NCI-H345 (cell line): Measurements from ENCODE around the gene PDE4A.
"Not testable (repeated sequence)": the region's sequence is repeated elsewhere in the genome, so short reads cannot be mapped to it uniquely, and the experiment has no call there.

ENCODE experiments used
- DNase-seq: peaks from one replicate; lab custom pipeline; 2025; lab: John Stamatoyannopoulos, UW

PDE4A gene

DNA sequence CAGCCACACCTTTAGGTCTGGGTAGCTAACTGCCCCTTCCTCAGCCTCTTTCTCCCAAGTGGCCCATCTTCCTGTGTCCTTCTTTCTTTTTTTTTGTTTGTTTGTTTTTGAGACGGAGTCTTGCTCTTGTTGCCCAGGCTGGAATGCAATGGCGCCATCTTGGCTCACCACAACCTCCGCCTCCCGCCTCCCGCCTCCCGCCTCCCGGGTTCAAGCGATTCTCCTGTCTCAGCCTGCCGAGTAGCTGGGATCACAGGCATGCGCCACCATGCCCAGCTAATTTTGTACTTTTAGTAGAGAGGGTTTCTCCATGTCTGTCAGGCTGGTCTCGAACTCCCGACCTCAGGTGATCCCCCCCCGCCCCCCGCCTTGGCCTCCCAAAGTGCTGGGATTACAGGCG, 41.7 kb downstream of the PDE4A start:
- DNase-seq, result not testable (repeated sequence)

DNA sequence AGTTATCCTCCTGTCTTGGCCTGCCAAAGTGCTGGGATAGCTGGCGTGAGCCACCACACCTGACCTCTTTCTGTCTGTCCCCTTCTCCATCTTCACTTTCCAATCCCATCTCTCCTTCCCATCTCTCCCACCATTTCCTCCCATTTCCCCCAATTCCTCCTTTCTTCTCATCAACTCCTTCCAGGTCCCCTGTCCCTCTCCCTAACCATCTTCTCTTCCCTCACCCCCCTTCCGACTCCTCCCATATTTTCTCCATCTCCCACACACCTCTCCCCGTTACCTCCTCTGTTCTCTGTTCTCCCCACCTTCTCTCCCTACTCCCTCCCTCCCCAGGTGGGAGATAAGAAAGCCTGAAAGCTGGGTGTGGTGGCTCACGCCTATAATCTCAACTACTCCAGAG, 42.2 kb downstream of the PDE4A start:
- no peak for DNase-seq

DNA sequence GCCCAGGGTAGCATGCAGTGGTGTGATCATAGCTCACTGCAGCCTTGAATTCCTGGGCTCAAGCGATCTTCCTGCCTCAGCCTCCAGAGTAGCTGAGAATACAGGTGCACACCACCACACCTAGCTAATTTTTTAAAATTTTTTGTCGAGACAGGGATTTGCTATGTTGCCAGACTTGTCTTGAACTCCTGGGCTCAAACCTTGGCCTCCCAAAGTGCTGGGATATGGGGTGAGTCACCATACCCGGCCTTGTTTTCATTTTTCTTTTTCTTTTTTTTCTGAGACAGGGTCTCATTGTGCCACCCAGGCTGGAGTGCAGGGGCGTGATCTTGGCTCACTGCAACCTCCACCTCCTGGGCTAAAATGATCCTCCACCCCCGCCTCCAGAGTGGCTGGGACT, 44.1 kb downstream of the PDE4A start:
- no peak for DNase-seq

DNA sequence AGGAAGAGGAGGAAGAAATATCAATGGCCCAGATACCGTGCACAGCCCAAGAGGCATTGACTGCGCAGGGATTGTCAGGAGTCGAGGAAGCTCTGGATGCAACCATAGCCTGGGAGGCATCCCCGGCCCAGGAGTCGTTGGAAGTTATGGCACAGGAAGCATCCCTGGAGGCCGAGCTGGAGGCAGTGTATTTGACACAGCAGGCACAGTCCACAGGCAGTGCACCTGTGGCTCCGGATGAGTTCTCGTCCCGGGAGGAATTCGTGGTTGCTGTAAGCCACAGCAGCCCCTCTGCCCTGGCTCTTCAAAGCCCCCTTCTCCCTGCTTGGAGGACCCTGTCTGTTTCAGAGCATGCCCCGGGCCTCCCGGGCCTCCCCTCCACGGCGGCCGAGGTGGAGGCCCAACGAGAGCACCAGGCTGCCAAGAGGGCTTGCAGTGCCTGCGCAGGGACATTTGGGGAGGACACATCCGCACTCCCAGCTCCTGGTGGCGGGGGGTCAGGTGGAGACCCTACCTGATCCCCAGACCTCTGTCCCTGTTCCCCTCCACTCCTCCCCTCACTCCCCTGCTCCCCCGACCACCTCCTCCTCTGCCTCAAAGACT, 46.9 kb downstream of the PDE4A start:
- DNase-seq, result no peak

DNA sequence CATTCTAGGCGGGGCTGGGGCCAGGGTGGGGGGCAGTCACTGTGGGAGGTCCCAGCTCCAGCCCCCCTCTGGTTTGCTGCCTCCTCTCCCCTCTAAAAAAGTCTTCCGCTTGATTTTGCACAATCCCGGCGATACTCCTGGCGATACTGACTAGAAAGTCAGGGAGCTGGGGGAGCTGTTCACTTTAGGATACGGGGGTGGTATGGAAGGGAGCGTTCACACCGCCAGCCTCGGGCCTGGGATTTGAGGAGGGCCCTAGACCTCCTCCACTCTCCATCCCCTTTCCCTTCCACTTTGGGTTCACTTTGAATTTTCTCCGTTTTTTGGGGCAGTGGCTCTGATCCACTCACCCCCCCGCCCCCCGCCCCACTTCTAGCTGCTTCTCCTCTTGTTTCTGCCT, 47.8 kb downstream of the PDE4A start:
- no peak for DNase-seq

DNA sequence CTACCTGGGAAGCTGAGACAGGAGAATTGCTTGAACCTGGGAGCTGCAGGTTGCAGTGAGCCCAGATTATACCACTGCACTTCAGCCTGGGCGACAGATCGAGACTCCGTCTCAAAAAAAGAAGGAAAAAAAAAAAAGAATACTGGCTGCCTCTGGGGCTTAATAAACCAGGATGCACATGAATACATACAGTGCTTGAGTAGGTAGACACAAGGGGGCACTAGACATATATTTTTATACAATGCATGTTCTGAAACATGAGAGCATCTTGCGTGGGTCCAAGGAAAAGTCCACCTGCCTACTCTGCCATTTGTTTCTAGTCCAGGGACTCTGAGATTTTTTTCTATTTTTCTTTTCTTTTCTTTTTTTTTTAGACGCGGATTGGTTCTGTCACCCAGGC, 51.6 kb downstream of the PDE4A start:
- peak; percentile 36 for DNase-seq

DNA sequence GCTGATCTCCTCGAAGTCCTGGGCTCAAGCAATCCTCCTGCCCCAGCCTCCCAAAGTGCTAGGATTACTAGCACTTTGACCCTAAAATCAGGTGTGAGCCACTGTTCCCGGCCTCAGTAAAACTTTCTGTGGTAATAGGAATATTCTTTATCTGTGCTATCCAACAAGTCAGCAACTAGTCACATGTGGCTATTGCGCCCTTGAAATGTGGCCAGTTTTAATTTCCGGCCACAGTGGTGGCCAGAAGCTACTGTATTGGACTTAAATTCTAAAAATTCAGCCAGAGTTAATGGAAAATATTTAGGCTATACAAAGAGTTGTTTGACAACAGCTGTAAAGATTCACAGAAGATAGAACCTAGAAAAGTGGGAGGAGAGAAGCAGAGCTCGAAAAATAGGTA, 52.9 kb downstream of the PDE4A start:
- DNase-seq, result no peak

DNA sequence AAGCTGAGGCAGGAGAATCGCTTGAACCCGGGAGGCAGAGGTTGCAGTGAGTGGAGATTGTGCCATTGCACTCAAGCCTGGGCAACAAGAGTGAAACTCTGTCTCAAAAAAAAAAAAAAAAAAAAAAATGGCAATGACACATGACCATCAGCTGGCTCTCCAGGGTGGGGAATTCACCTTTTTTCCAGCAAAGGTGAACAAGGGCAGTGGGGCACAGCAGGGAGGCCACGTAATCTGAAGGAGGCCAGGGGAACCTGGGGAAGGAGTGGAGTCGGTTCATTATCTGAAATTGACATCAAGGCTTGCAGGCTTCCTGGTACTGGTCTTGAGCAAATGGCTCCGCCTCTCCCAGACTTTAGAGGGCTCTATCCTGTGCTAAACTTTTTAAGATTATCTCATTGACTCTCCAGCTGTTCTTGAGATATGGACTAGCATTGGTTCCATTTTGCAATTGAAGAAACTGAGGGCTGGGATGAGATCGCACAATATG, 54.7 kb downstream of the PDE4A start:
- DNase-seq, result no peak

DNA sequence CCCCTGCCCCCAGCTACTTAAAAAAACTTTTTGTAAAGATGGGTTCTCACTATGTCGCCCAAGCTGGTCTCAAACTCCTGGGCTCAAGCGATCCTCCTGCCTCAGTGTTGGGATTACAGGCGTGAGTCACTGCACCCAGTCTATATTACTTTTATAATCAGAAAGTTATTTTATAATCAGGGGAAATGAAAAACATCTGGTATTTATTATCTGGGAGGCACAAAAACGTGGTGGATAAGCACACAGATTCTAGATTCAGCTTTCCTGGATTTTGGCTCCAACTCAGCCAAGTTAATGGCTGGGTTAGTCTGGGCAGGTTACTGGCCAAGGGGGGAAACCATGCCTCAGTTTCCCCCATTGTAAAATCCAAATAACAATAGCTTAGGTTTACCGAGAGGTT, 58.1 kb downstream of the PDE4A start:
- no peak for DNase-seq

DNA sequence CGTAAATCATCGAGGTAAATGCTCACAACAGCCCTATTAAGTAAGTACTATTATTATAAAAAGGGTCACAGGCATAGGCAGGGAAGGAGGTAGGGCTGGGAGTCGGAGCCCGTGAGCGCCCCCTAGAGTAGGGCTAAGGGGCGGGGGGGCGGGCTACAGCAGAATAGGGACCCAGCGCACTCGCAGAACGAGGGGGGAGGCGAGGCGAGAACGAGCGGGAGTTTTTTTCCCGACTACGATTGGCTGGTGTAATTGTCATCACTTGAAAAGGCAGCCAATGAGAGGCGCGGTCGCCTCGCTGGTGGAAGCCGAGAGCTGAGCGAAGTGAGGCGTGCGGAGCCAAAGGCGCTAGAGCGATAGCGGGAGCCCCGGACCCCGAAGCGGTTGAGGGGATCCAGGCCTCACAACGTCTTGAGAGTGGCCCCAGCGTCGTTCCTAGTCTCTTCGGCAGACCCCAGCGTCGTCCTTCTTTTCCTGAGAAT, 58.6 kb downstream of the PDE4A start:
- DNase-seq, result peak; percentile 42

DNA sequence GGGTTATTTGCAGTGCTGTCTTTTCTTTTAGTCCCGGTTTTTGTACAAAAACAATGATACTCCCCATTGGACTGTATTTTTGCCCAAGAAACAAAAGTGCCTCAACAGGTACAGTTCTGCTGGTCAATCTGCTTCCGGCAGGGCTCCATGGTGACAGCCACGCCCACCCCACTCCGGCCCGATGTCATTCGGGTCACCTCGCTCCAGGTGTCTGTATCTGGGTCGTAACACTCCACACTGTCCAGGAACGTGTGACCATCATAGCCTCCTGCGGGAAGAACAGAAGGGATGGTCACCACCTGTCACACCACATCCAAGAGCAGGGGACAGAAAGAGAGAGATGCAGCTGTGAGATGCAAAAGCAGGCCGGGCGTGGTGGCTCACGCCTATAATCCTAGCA, 66.2 kb downstream of the PDE4A start:
- no peak for DNase-seq

DNA sequence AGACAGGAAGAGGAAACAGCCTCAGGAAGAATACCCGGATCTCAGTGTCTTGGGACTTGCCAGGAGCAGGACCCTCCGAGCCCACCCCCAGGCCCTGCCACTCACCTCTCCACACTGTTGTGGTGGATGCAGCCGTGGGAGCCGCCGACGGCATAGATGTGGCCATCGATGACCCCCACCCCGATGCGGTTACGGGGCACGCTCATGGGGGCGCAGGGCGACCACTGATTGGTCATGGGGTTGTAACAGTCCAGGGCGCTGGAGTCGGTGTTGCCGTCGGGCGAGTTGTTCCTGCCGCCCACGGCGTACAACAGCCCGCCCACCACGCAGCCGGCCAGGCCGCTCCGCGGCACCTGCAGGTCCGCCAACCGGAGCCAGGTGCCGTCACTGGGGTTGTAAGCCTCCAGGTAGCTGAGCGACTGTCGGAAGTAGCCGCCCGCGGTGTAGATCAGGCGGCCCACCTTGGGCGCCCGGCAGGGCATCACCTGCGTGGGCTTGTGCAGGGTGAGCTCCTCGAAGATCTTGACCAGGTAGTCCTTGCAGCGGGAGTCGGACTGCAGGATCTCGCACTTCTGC, 71.2 kb downstream of the PDE4A start:
- no peak for DNase-seq

DNA sequence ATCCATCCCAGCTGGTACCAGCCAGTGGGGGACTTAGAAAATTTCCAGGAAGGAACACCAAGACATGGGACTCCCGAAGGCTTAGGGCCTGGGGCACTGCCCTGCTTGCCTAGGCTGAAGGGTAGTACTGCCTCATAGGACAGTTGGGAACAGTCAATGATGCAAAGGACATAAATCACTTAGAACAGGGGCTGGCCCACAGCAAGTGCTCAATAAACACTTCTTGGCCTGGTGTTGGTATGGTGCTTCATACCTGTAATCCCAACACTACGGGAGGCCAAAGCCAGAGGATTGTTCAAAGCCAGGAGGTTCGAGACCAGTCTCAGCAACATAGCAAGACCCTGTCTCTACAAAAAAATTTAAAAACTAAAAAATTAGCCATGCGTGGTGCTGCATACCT, 77.0 kb downstream of the PDE4A start:
- DNase-seq, result no peak

DNA sequence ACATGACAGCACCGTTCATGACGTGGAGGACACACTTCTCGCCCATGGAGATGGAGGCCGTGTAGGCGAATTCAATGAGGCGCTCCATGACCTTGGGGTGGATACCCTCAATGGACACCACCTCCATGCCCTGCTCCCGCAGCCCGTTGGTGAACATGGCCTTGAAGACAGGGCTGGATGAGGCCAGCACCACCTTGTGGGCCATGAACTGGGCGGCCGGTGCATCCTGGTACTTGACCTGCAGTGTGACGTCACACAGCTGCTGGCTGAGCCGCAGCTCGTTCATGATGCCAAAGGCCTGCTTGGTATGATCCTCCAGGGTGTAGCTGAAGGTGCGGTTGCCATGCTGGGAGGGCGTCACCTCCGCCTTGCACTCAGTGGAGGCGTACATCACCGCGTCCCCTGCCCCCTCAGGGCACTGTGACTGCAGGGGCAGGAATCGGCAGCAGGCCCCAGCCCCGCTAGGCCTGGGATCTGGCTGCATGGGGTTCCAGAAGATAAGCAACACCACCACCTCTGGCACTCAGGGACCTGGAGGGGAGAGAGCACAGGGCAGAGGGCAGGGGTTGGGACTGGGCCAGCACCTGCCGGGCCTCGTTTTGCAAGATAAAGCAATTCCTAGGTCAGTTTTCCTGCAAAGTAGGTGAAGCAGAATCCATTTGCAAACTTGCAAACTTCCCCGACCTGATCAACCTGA, 79.4 kb downstream of the PDE4A start:
- no peak for DNase-seq

DNA sequence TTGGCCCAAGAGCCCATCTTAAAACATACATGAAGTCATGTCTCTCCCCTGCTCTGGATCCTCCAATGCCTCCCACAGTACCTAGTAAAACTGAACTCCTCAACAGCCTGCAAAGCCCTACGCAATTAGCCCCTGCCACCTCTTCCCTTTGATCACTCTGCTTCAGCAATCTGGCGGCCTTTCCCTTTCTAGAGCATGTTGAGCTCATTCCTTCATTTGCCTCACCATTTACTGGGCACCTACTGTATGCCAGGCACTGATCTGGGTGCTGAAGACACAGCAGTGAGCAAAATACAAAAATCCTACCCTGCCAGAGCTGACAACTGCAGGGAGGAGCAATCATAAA, 79.9 kb downstream of the PDE4A start:
- no peak for DNase-seq

DNA sequence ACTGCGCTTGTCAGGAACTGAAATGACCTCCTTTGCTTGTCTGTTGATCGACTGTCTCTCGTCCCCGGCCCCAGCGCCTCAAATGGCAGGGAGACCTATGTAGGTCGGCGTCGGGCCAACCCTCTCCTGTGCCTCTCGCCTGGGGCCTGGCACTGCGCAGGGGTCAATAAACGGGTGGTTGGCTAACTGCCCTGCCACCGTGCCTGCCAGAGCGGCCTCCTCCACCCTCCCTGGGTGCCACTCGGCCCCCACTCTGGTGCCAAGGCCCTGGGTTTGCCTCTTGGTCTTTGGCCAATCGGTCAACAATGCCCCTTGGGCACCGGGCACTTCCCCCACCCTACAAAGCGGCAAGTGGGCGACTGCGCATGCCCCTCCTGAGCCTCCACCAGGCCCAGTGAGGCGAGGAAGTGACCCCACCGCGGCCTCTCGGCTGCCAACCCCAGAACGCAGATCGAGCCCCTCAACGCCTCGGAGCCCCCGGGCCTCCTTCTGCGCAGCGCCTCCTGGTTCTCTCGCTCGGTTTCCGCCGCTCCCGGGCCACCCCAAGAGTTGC, 81.7 kb downstream of the PDE4A start:
- DNase-seq, result peak; percentile 62

DNA sequence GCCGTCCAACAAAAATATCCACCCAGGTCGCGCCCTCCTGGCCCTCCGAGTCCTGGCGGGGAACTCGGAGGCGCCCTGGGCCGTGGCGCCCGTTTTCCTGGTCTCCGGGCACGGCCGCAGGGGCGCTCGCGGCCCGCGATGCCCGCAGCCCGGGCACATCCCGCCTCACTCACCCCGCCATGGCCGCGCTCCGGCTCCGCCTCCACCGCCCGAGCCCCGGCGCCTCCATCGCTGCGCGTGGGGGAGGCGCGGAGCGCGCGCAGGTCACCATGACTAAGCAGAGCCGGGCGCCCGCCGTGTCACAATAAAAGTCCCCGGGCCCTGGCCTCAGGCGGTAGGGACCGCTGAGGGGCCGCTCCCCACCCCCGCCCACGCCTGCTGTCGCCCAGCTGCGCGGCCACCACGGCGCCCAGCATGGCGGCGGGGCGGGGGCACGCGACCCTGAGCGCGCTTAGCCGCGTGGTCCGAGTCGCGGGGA, 82.2 kb downstream of the PDE4A start:
- peak; percentile 90 for DNase-seq

DNA sequence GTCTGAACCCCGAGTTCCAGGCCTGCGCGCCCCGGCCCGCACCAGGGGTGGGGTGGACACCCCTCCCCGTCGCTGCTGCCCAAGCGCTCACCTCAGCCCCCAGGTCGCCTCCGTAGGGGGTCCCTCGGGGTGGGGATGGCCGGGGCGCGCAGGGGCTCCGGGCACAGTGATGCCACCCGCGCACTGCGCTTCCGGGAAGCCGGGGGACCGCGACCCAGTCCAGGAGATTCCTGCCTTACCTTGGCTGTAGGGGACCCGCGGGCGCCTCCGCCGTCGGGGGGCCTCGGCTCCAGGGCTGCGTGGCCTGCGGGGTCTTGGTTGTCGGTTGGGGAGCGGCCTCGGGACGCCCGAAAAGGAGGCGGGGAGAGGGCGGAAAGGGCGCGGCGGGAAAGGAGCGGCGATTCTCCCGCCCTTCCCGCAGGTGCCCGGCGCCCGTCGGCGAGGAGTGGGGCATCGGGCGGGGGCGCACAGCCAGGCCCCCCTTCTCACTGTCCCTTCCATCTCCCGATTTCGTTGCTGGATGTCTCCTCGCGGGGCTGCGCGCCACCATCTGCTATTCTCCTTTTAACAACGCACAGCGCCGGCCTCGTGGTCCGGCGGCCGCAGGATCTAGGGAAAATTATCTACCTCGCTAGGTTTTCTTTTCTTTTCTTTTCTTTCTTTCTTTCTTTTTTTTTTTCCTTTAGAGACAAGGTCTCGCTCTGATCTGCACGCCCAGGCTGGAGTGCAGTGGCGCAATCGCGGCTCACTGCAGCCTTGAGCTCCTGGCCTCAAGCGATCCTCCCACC, 82.9 kb downstream of the PDE4A start, which contains the start of gene KEAP1:
Gene KEAP1 (minus strand): TSS at position 355 of the 788 bp plus-strand sequence. CDS start 3,323 bp downstream, outside the sequence.
- peak; percentile 29 for DNase-seq

DNA sequence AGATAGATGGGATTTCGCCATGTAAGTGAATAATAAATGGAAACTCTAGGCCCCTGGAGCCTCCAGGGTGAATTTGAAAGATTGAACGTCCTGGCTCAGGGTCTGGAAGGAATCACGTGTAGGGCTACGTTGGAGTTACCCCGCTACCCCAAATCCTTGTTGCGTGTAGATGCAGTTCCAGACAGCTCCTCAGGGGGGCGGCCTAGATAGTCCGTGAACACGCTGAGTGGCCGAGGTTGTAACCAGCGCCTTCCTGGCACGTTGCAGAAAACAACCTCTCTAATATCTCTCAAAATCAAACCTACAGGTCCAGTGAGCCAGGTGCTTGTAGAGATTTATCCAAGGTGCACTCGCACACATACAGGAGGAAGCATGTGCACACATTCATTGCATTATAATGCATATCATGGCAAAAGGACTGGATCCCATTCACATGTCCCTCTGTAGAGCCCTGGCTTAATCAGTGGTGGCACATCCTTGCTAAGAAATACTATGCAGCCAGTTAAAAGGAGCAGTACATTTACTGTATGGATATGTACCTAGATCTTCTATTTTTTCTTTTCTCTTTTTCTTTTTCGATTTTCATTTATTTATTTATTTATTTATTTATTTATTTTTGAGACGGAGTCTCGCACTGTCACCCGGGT, 85.4 kb downstream of the PDE4A start:
- peak; percentile 43 for DNase-seq

DNA sequence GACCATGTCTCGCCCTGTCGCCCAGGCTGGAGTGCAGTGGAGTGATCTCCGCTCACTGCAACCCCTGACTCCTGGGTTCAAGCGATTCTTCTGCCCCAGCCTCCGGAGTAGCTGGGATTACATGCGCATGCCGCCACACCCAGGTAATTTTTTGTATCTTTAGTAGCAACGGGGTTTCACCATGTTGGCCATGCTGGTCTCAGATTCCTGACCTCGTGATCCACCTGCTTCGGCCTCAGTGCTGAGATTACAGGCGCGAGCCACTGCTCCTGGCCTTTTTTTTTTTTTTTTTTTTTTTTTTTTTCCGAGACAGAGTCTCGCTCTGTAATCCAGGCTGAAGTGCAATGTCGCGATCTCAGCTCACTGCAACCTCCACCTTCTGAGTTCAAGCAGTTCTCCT, 87.7 kb downstream of the PDE4A start:
- DNase-seq, result no peak

DNA sequence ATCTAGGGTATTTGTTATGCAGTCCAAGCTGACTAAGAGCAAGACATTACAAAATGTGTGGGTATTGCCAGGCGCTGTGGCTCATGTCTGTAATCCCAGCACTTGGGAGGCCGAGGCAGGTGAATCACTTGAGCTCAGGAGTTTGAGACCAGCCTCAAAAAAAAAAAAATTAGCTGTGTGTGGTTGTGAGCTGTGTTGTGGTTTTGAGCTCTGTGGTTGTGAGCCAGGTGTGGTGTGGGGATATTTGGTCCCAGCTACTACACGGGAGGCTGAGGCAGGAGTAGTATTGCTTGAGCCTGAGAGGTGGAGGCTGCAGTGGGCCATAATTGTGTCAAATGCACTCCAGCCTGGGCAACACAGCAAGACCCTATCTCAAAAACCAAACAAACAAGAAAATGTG, 88.4 kb downstream of the PDE4A start:
- no peak for DNase-seq
